DOHH2 (cell line): ENCODE measurements around the gene ABCB11.

Experiments used
- EZH2phosphoT487 ChIP-seq: fragments of 200-600 bp; sonication (generic); IDR thresholded peaks from 2 replicates; pipeline ENCODE4 v1.6.1; 2017; ENCODE audit warnings: borderline replicate concordance, mild to moderate bottlenecking, antibody characterized with exemption, low read length, moderate library complexity, mixed read lengths
- TF ChIP-seq, protein P1 (sequence below): fragments of 200-600 bp; sonication (generic); IDR thresholded peaks from one replicate; pipeline ENCODE4 v1.5.1; 2014; ENCODE audit warnings: antibody characterized with exemption, mild to moderate bottlenecking, low read depth, low read length; ENCODE audit not compliant: poor library complexity, severe bottlenecking

DNA sequence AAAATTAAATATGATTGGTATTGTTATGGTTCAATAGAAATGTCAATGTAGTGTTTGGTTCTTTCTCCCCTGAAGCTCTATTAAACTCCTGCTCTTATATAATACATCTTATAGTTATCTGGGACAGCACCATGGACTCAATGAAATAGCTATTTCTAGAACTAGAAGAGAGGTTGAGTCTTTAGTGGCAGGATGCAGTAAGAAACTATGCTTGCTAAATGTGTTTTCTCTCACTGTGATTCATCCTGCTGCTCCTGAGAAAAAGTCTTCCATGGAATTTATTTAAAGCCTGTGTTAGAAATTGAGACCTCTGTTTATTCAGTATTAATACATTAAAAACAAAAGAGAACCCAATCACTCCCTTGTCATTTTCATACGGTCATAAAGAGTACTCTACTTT lies 68.5 kb downstream of the ABCB11 start:
- TF ChIP-seq, protein P1, sequence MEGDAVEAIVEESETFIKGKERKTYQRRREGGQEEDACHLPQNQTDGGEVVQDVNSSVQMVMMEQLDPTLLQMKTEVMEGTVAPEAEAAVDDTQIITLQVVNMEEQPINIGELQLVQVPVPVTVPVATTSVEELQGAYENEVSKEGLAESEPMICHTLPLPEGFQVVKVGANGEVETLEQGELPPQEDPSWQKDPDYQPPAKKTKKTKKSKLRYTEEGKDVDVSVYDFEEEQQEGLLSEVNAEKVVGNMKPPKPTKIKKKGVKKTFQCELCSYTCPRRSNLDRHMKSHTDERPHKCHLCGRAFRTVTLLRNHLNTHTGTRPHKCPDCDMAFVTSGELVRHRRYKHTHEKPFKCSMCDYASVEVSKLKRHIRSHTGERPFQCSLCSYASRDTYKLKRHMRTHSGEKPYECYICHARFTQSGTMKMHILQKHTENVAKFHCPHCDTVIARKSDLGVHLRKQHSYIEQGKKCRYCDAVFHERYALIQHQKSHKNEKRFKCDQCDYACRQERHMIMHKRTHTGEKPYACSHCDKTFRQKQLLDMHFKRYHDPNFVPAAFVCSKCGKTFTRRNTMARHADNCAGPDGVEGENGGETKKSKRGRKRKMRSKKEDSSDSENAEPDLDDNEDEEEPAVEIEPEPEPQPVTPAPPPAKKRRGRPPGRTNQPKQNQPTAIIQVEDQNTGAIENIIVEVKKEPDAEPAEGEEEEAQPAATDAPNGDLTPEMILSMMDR, result no peak
- no peak for TF ChIP-seq EZH2phosphoT487
